HK-2 (cell line): ENCODE results near the gene ABLIM1.

Source experiments
- DNase-seq: peaks from one replicate; pipeline ENCODE4 v3.0.0-alpha.2; 2018; ENCODE audit not compliant: unreplicated experiment

Gene ABLIM1

DNA sequence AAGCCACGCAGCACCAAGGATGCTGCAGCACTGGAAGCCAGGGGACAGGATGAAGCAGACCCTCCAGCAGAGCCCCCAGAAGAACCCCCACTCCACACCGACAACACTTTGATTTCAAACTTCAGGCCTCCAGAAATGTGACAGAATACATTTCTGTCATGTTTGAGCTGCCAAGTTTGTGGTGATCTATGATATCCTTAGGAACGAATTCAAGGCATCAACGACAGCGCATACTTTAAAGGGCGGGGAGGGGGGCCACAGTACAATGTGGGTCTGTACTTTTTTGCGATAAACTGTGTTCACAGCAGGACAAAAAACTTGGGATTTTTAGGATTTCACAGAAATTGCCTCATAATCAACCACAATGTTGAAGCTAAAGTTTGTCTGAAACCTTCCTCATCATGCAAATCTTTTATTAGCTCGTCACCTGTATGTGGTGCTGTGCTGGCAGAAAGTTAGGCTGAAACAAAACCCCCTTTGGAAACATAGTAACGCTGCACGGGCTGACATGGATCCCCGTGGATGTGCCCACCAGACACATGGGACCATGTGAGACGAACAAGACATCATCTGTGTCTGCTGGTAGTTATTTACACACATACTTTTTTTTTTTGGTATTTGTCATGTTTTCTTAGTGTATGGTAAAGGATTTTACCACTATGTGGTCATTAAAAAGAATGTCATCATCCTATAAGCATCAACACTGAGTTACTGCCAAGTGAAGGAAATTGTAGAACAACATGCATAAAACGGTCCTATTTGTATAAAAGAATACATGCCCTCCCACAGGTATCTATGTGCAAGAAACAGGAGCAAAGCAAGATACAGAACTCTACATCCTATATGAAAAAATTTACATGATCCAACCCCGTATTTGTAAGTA is 140.5 kb downstream of the ABLIM1 start:
- no peak for DNase-seq

DNA sequence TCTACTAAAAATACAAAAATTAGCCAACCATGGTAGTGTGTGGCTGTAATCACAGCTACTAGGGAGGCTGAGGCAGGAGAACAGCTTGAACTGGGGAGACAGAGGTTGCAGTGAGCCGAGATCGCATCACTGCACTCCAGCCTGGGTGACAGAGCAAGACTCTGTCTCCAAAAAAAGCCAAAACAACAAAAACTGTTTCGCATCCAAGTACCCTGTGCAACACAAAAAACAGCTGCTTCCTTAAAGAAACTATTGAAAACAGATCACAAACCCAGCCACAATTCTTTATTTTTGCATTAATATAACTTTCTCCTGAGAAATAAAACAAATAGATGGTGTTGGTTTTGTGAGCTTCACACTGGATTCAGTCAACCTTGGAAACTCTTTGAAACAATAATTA is 141.7 kb downstream of the ABLIM1 start:
- no peak for DNase-seq

GRCh38 chr10:114515298-114515914 is 142.7 kb downstream of the ABLIM1 start:
- no peak for DNase-seq

GRCh38 chr10:114513381-114513792 is 144.7 kb downstream of the ABLIM1 start:
- DNase-seq: no peak

DNA sequence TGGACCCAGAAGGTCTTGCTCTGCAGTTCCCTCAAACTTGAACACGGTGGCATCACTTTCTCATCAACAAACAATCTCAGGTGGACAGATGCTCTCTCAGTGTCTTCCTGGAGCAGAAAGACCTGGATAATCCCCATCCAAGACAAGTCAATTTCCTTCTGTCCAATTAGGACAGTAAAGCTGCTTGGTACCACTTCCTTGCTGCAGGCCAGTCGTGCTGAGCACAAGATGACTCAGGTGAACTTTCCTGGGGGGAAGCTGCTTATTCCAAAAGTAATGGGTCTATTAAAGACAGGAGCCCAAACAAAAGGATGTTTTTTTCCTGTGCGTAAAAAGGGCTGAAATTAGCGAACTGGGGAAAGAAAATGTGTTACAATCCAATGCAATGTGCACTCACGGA is 146.2 kb downstream of the ABLIM1 start:
- no peak for DNase-seq

DNA sequence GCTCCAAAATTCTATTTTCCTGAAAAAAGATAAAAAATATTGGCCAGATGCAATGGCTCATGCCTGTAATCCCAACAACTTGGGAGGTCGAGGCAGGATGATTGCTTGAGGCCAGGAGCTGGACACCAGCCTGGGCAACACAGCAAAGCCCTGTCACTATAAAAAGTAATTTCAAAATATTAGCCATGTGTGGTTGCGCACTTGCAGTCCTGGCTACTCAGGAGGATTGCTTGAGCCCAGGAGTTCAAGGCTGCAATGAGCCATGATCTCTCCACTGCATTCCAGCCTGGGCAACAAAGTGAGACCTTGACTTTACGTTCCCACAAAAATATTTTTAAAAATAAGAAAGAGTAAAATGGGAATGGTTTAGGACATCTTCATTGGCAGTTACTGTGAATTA is 149.7 kb downstream of the ABLIM1 start:
- DNase-seq: no peak

GRCh38 chr10:114507449-114507848 is 150.6 kb downstream of the ABLIM1 start:
- no peak for DNase-seq

DNA sequence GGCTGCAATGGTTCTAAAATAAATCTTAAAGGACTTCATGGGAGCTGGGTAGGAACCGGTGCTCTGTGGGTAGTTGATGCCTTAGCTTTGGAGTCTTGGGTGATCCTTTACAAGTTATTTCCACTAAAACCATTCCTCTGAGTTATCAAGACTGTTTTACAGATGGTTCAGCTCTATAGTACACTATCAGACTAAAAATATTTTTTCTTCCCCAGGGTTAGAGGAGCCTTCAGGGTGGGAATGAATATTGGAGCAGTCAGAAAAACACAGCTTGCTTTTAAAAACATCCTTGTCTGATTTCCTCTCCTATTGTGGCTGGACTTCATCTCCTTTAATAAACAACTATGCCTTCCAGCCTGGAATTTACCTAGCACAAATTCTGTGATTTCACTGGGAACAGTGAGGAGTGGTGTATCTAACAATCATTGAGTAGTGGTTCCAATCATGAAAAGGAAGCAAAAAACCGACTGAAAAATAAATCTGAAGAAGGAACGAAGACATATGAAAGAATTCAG is 151.1 kb downstream of the ABLIM1 start:
- DNase-seq: no peak

DNA sequence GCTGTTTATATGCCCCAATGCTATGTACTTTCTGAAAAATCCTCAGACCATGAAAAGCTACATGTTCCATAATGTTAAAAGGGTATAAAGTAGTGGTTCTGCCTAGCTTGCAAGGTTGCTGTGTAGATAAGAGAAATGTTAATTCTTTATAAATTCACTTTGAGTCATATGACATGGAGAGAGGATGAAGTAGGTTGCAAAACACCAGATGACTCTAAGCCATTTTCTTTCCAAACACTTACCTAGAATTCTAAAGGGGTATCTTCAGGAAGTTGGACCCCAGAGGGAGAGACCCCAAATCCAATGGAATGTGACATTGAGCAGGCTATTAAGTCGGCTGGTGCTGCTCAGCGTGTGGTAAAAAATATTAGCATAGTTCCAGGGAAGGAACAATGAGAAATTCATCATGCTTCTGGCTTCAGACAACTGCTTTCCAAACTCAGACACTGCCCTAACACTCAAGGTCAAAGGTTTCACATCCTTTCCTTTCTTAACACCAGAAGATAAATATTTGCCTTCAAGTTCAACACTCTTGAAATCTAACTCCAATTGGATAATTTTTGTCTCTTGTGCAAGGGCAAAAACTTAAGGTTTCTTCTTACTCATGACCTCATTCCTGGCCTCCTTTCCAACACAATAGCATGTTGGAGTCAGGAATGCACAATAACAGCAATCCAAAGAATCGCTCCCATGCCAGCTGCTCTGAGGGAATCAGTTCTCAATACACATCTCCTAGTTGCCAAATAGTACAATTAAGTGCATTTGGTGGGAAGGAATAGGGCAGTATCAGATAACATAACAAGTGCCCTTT is 153.1 kb downstream of the ABLIM1 start:
- no peak for DNase-seq

DNA sequence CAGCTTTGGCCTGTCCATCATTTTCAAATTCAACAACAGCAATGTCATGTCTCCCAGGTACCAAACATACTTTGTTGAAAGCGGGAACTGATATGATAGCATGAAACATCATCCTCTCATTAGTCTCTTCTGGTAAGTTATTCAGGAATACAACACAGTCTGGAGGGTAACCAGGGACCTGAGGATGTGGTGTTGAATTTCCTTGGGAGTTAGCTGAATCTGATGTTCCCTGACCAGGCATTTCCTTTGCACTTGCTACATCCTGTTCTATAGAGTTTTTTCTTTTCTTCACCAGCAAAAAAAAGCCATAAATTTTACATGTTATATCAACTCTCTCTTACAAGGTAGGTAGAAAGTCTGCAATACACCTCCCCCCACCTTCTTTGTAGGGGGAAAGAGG is 156.0 kb downstream of the ABLIM1 start:
- DNase-seq: no peak

DNA sequence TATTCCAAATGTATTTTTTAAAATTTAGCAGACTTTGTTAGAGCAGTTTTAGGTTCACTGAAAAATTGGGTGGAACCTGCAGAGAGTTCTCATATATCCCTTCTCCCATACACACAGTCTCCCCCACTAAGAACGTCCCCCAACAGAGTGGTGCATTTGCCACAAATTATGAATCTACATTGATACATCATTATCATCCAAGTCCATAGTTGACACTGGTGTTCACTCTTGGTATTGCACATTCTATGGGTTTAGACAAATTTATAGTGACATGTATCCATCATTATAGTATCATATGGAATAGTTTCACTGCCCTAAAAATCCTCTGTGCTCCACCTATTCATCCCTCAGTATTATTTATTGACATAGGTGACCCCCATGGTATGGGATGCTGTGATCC is 156.4 kb downstream of the ABLIM1 start:
- DNase-seq: no peak

- no peak for DNase-seq
Observed at GRCh38 chr10:114500643-114501042, 157.4 kb downstream of the ABLIM1 start.

DNA sequence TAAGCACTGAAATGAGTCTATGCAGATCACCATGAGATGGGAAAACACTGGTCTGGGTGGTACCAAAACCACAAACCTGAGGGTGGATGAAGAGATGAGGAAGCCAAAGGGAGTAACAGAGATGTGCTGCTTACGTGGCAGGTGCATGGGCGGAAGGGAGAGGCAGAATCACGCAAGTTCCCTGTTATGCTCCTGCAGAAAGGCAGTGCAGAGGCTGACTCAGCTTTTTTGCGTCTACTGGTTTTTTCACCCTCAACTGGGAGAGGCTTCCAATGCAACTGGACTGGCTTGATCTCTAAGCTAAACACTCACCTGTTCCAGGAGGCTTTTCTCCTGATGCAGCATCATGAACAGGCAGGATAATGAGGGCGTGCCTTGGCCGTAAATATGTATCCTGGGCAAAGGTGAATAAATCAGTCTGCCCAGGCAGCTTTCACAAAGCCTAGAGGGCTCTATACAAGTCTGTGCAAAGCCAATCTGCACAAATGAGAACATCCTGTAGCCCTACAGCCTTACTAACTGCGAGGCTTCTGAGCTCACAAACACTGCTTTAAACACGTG is 158.4 kb downstream of the ABLIM1 start:
- no peak for DNase-seq

- no peak for DNase-seq
Observed at GRCh38 chr10:114499116-114499515, 159.0 kb downstream of the ABLIM1 start.

- DNase-seq: no peak
Observed at GRCh38 chr10:114498413-114499111, 159.5 kb downstream of the ABLIM1 start.

DNA sequence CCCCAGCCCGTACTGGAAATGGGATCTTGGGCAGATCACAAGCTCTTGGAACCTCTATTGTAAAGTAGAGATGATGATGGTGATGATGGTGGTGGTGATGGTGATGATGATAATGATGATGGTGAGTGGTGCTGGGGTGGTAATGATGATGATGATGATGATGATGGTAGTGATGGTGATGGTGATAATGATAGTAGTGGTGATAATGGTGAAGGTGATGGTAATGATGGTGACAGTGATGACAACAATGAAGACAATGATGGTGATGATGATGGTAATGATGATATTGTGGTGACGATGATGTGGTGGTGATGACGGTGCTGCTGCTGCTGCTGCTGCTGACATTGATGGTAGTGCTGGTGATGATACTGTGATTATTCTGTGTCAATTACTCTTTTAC is 162.8 kb downstream of the ABLIM1 start:
- no peak for DNase-seq

DNA sequence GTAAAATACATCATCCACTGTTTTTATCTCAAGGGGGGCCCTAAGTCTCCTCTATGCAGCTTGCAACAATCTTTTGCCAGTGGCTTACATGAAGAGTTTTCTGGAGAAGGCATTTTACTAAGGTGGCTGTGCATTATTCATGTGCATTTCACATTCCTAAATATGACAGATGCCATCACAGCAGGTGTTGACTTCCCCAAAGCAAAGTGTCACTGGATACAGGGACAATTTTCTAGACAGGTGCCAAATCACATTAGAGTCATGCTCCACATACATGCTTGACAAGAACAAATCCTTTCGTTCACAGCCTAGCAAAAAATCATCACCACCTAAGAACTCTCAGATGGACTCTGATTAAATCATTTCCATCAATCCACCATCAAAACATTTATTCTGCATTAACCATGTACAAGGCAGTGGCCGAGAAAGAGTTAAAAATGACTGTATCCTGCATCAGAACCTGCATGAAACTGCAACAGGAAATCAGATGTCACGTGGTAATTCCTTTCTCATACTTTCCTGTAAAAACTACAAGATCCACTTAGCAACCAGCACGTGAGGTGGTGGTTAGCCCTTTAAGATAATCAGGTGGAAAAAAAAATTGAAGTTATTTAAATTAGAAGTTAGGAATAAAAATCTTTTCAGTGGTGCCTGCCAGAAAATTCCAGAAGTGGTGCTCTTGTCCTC is 165.6 kb downstream of the ABLIM1 start:
- DNase-seq: no peak

DNA sequence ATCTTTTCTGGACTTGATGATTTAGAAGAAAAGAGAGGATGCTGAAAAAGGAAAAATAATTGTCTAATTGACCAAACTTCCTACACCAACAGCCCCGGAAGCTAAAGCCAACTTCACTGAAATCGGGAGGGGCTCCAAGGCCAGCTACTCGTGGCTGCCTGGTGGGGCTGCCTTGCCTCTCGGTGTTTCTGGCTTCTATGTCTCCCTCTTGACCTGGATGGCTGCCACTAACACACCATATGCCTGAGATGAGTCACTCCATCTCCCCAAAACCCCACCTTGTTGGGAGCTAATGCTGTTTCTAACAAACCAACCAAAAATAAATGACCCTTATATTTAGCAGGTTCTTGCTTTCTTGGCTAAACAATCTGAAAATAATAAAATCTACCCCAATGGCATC is 166.1 kb downstream of the ABLIM1 start:
- DNase-seq: no peak

DNA sequence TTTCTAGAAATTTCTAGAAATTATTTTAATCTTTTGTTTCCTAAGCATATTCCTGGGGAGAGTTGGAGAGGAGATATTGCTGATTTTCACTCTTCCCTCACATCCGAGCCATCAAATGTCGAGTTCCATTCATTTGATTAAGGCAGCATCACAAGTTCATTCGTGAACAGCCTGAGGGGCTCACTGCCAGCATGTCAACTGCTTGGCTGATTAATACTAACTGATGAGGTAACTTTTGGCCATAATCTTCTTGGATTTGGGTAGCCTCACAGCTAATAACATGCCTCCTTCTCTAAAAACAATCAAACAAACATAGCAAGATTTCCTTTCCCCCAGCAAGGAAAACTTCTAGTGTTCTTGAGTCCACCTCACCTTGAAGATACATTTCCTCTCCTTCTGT is 166.7 kb downstream of the ABLIM1 start:
- no peak for DNase-seq

- DNase-seq: no peak
Observed at GRCh38 chr10:114489521-114490310, 168.4 kb downstream of the ABLIM1 start.
